Inflammatory macrophage (primary cell): ENCODE data around the gene SPATA20.

Experiments used
- DNase-seq, 2 donors: peaks; one replicate each; pipeline ENCODE4 v3.0.0-alpha.2; 2020 to 2022

The SPATA20 gene

GRCh38 chr17:50579399-50579798, 32.4 kb downstream of the SPATA20 start:
- DNase-seq = no peak

- no peak for DNase-seq
Observed at GRCh38 chr17:50580646-50581045, 33.7 kb downstream of the SPATA20 start.

GRCh38 chr17:50581316-50581715, 34.3 kb downstream of the SPATA20 start:
- DNase-seq = no peak

GRCh38 chr17:50582741-50583140, 35.8 kb downstream of the SPATA20 start:
- DNase-seq = no peak

- no peak for DNase-seq
Observed at GRCh38 chr17:50583641-50584040, 36.7 kb downstream of the SPATA20 start.

GRCh38 chr17:50584116-50584515, 37.1 kb downstream of the SPATA20 start:
- DNase-seq = no peak

- DNase-seq = no peak
Observed at GRCh38 chr17:50584749-50585148, 37.8 kb downstream of the SPATA20 start.

GRCh38 chr17:50585346-50585745, 38.4 kb downstream of the SPATA20 start:
- no peak for DNase-seq

GRCh38 chr17:50585891-50586290, 38.9 kb downstream of the SPATA20 start:
- DNase-seq = no peak

- DNase-seq = no peak
Observed at GRCh38 chr17:50586421-50587247, 39.7 kb downstream of the SPATA20 start.

GRCh38 chr17:50587571-50587970, 40.6 kb downstream of the SPATA20 start:
- no peak for DNase-seq

- no peak for DNase-seq
Observed at GRCh38 chr17:50588391-50589049, 41.5 kb downstream of the SPATA20 start.

- DNase-seq = no peak
Observed at GRCh38 chr17:50589095-50589705, 42.2 kb downstream of the SPATA20 start.

- DNase-seq = no peak
Observed at GRCh38 chr17:50590946-50591737, 44.2 kb downstream of the SPATA20 start.

- DNase-seq = no peak
Observed at GRCh38 chr17:50593321-50593720, 46.3 kb downstream of the SPATA20 start.

GRCh38 chr17:50594128-50594823, 47.3 kb downstream of the SPATA20 start:
- peak; percentile 43 to 50 for DNase-seq

- DNase-seq = no peak
Observed at GRCh38 chr17:50594892-50595291, 47.9 kb downstream of the SPATA20 start.

GRCh38 chr17:50596191-50597037, 49.4 kb downstream of the SPATA20 start:
- no peak for DNase-seq

- DNase-seq = no peak
Observed at GRCh38 chr17:50598487-50598886, 51.5 kb downstream of the SPATA20 start.

- no peak for DNase-seq
Observed at GRCh38 chr17:50599606-50600005, 52.6 kb downstream of the SPATA20 start.

GRCh38 chr17:50601823-50602375, 54.9 kb downstream of the SPATA20 start:
- no peak for DNase-seq
